ENCODE data around the gene GDF10. TPM values are rescaled to one million over a fixed set of nuclear protein-coding genes. Genes with fewer than 3 reads are reported as not detected.

GDF10 gene
- total and polyA plus RNA-seq, 4 donors = 0.10 to 27.5 (median 3.8) TPM; not detected in 1

DNA sequence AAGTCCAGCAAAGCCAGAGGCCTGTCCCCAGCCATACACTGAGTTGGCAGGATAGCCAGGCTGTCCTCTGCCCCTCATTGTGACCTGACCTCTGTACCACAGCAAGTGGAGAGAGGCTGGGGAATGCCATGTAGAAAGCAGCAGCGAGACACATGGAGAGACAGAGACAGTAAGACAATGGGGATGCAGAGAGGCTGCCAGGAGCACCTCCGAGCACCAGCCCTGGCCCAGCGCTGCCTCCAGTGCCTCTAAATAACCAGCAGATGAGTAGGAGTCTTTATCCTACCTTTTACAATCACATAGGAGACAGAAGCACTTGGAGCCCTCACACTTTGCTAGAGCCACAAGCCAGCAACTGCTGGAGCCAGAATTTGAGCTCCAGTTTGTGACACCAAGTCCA is 30.4 kb downstream of the GDF10 start:
- WGBS, 2 donors = 96 to 97% methylated on average over 3 of the region's 3 CpGs
- ATAC-seq (ENCODE audit: low FRiP score) (no peak), DNase-seq (no peak)
- H3K27ac ChIP-seq (ENCODE audit: low read depth in 1 of 2, low read length in 2 of 2) = no peak overlapping the region
- no peaks in the 10 kb centered on the region for H3K9me3 ChIP-seq (ENCODE audit: control insufficient read depth, low read length)
- no peaks in the 10 kb centered on the region for H3K36me3 ChIP-seq (ENCODE audit: control insufficient read depth in 1 of 2, insufficient read depth in 2 of 2, low read length in 1 of 2)
- no peaks in the 10 kb centered on the region for H3K4me1 ChIP-seq (ENCODE audit: control insufficient read depth in 1 of 2, insufficient read depth in 2 of 2, low read length in 2 of 2)
- intact Hi-C loops (cut with DNase I) = no loop called here
- no peaks in the 10 kb centered on the region for H3K27me3 ChIP-seq (ENCODE audit: control insufficient read depth in 1 of 2, insufficient read depth in 2 of 2, low read length in 1 of 2)
- no peak overlapping the region for H3K4me3 ChIP-seq (ENCODE audit: low read length in 2 of 2)

DNA sequence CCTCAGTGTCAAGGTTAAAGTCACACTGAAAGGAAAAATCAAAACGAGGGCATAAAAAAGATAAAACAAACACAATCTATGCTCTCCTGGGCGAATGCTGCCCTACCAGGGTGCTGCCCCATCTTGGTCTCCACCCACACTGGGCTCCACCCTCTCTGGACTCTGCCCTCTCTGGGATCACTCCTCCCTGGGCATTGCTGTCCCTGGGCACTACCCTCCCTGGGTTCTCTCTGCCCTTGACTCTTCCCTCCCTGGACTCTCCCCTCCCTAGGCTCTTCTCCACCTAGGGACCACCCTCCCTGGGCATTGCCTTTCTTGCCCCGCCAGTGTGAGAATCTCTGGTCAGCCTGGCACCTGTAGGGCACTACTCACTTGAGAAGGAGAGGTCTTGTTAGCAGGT is 30.8 kb downstream of the GDF10 start:
- H3K9me3 ChIP-seq (ENCODE audit: control insufficient read depth, low read length) = no peaks in the 10 kb centered on the region
- no peaks in the 10 kb centered on the region for H3K27me3 ChIP-seq (ENCODE audit: control insufficient read depth in 1 of 2, insufficient read depth in 2 of 2, low read length in 1 of 2)
- peak in 1 of 2 donors; percentile 51 for DNase-seq
- no peak for ATAC-seq (ENCODE audit: low FRiP score)
- no peaks in the 10 kb centered on the region for H3K36me3 ChIP-seq (ENCODE audit: control insufficient read depth in 1 of 2, insufficient read depth in 2 of 2, low read length in 1 of 2)
- 78 to 79% methylated on average over 3 of the region's 3 CpGs for WGBS, 2 donors
- intact Hi-C loops (cut with DNase I) = no loop called here
- no peak overlapping the region for H3K4me3 ChIP-seq (ENCODE audit: low read length in 2 of 2)
- no peaks in the 10 kb centered on the region for H3K4me1 ChIP-seq (ENCODE audit: control insufficient read depth in 1 of 2, insufficient read depth in 2 of 2, low read length in 2 of 2)
- no peak overlapping the region for H3K27ac ChIP-seq (ENCODE audit: low read depth in 1 of 2, low read length in 2 of 2)

DNA sequence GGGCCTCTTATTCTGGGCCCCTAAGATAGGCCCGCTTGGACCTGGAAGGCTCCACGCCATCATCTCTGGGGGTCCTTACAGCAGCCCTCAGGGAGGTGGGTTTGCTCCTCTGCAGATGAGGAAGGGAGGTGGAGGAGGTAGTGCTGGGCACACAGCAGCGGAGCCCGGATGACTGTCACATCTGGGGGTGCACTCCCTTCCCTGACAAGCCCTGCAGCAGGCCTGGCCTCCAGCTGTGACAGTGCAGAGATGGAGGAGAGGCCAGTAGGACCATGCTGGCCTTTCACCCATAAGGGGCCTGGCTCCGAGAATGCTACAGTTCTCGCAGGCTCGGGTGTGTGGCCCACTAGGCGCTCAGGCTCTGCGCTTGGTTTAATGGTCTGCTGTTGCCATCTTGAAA is 31.5 kb downstream of the GDF10 start:
- ATAC-seq (ENCODE audit: low FRiP score) = no peak
- 98 to 100% methylated on average over 9 of the region's 9 CpGs for WGBS, 2 donors
- Histone ChIP-seq H3K4me3 (ENCODE audit: low read length in 2 of 2) (no peak overlapping the region), H3K9me3 (ENCODE audit: control insufficient read depth, low read length) (no peaks in the 10 kb centered on the region), H3K36me3 (ENCODE audit: control insufficient read depth in 1 of 2, insufficient read depth in 2 of 2, low read length in 1 of 2) (no peaks in the 10 kb centered on the region), H3K4me1 (ENCODE audit: control insufficient read depth in 1 of 2, insufficient read depth in 2 of 2, low read length in 2 of 2) (no peaks in the 10 kb centered on the region), H3K27me3 (ENCODE audit: control insufficient read depth in 1 of 2, insufficient read depth in 2 of 2, low read length in 1 of 2) (no peaks in the 10 kb centered on the region), H3K27ac (ENCODE audit: low read depth in 1 of 2, low read length in 2 of 2) (no peak overlapping the region)
- intact Hi-C loops (cut with DNase I) = no loop called here
- DNase-seq = peak in 1 of 2 donors; percentile 58

DNA sequence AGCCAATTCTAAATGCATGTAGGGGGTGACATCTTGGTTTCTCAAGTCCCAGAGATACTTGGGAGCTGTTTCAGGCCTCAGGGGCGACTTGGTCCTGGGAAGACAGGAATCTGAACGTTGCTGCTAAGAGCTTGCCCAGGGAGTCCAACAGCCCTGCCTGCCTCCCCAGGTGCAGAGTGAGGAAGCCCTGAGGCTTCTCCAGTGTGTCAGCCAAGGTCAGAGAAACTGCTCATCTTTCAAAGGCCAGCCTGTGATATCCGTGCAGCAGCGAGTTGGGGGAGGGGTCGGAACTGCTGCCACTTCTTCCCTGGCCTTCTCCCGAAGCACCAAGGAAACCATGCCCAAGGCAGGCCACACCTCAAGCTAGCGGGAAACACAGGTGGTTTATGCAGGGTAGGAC is 32.0 kb downstream of the GDF10 start:
- DNase-seq (peak in 1 of 2 donors; percentile 20), ATAC-seq (ENCODE audit: low FRiP score) (no peak)
- Histone ChIP-seq H3K4me1 (ENCODE audit: control insufficient read depth in 1 of 2, insufficient read depth in 2 of 2, low read length in 2 of 2) (no peaks in the 10 kb centered on the region), H3K36me3 (ENCODE audit: control insufficient read depth in 1 of 2, insufficient read depth in 2 of 2, low read length in 1 of 2) (no peaks in the 10 kb centered on the region), H3K27me3 (ENCODE audit: control insufficient read depth in 1 of 2, insufficient read depth in 2 of 2, low read length in 1 of 2) (no peaks in the 10 kb centered on the region), H3K4me3 (ENCODE audit: low read length in 2 of 2) (no peak overlapping the region), H3K27ac (ENCODE audit: low read depth in 1 of 2, low read length in 2 of 2) (no peak overlapping the region), H3K9me3 (ENCODE audit: control insufficient read depth, low read length) (no peaks in the 10 kb centered on the region)
- 90 to 91% methylated on average over 7 of the region's 7 CpGs for WGBS, 2 donors
- intact Hi-C loops (cut with DNase I) = no loop called here

- H3K27me3 ChIP-seq (ENCODE audit: control insufficient read depth in 1 of 2, insufficient read depth in 2 of 2, low read length in 1 of 2) = no peaks in the 10 kb centered on the region
- no peak overlapping the region for H3K4me3 ChIP-seq (ENCODE audit: low read length in 2 of 2)
- 80 to 83% methylated on average over 3 of the region's 3 CpGs for WGBS, 2 donors
- ATAC-seq (ENCODE audit: low FRiP score) = no peak
- H3K4me1 ChIP-seq (ENCODE audit: control insufficient read depth in 1 of 2, insufficient read depth in 2 of 2, low read length in 2 of 2) = no peaks in the 10 kb centered on the region
- intact Hi-C loops (cut with DNase I) = no loop called here
- no peak overlapping the region for H3K27ac ChIP-seq (ENCODE audit: low read depth in 1 of 2, low read length in 2 of 2)
- peak in 1 of 2 donors; percentile 22 for DNase-seq
- no peaks in the 10 kb centered on the region for H3K36me3 ChIP-seq (ENCODE audit: control insufficient read depth in 1 of 2, insufficient read depth in 2 of 2, low read length in 1 of 2)
- no peaks in the 10 kb centered on the region for H3K9me3 ChIP-seq (ENCODE audit: control insufficient read depth, low read length)
Observed at GRCh38 chr10:47332371-47332770, 32.4 kb downstream of the GDF10 start.

GRCh38 chr10:47332946-47333345 is 32.9 kb downstream of the GDF10 start:
- intact Hi-C loops (cut with DNase I) = no loop called here
- no peaks in the 10 kb centered on the region for H3K9me3 ChIP-seq (ENCODE audit: control insufficient read depth, low read length)
- H3K27ac ChIP-seq (ENCODE audit: low read depth in 1 of 2, low read length in 2 of 2) = no peak overlapping the region
- no peaks in the 10 kb centered on the region for H3K27me3 ChIP-seq (ENCODE audit: control insufficient read depth in 1 of 2, insufficient read depth in 2 of 2, low read length in 1 of 2)
- no peak for ATAC-seq (ENCODE audit: low FRiP score)
- DNase-seq = no peak
- WGBS, 2 donors = 77 to 90% methylated on average over 3 of the region's 3 CpGs
- H3K4me3 ChIP-seq (ENCODE audit: low read length in 2 of 2) = no peak overlapping the region
- no peaks in the 10 kb centered on the region for H3K4me1 ChIP-seq (ENCODE audit: control insufficient read depth in 1 of 2, insufficient read depth in 2 of 2, low read length in 2 of 2)
- no peaks in the 10 kb centered on the region for H3K36me3 ChIP-seq (ENCODE audit: control insufficient read depth in 1 of 2, insufficient read depth in 2 of 2, low read length in 1 of 2)

GRCh38 chr10:47333532-47333931 is 33.5 kb downstream of the GDF10 start:
- intact Hi-C loops (cut with DNase I) = no loop called here
- DNase-seq = peak in 1 of 2 donors; percentile 32
- ATAC-seq (ENCODE audit: low FRiP score) = no peak

GRCh38 chr10:47334466-47335295 is 34.7 kb downstream of the GDF10 start:
- Histone ChIP-seq H3K4me3 (ENCODE audit: low read length in 2 of 2) (no peak overlapping the region), H3K27ac (ENCODE audit: low read depth in 1 of 2, low read length in 2 of 2) (no peak overlapping the region), H3K4me1 (ENCODE audit: control insufficient read depth in 1 of 2, insufficient read depth in 2 of 2, low read length in 2 of 2) (no peaks in the 10 kb centered on the region), H3K9me3 (ENCODE audit: control insufficient read depth, low read length) (no peaks in the 10 kb centered on the region), H3K27me3 (ENCODE audit: control insufficient read depth in 1 of 2, insufficient read depth in 2 of 2, low read length in 1 of 2) (no peaks in the 10 kb centered on the region), H3K36me3 (ENCODE audit: control insufficient read depth in 1 of 2, insufficient read depth in 2 of 2, low read length in 1 of 2) (no peaks in the 10 kb centered on the region)
- ATAC-seq (ENCODE audit: low FRiP score) (no peak), DNase-seq (peak in 1 of 2 donors; percentile 22)
- 92% methylated on average over 8 of the region's 8 CpGs for WGBS, 2 donors
- intact Hi-C loops (cut with DNase I) = no loop called here

More at GRCh38 chr10:47333532-47333931, 33.5 kb downstream of the GDF10 start:
- Histone ChIP-seq H3K36me3 (ENCODE audit: control insufficient read depth in 1 of 2, insufficient read depth in 2 of 2, low read length in 1 of 2) (no peaks in the 10 kb centered on the region), H3K27me3 (ENCODE audit: control insufficient read depth in 1 of 2, insufficient read depth in 2 of 2, low read length in 1 of 2) (no peaks in the 10 kb centered on the region), H3K27ac (ENCODE audit: low read depth in 1 of 2, low read length in 2 of 2) (no peak overlapping the region), H3K4me1 (ENCODE audit: control insufficient read depth in 1 of 2, insufficient read depth in 2 of 2, low read length in 2 of 2) (no peaks in the 10 kb centered on the region), H3K9me3 (ENCODE audit: control insufficient read depth, low read length) (no peaks in the 10 kb centered on the region), H3K4me3 (ENCODE audit: low read length in 2 of 2) (no peak overlapping the region)
- 90 to 92% methylated on average over 6 of the region's 6 CpGs for WGBS, 2 donors

- no peaks in the 10 kb centered on the region for H3K4me1 ChIP-seq (ENCODE audit: control insufficient read depth in 1 of 2, insufficient read depth in 2 of 2, low read length in 2 of 2)
- H3K9me3 ChIP-seq (ENCODE audit: control insufficient read depth, low read length) = no peaks in the 10 kb centered on the region
- H3K4me3 ChIP-seq (ENCODE audit: low read length in 2 of 2) = no peak overlapping the region
- intact Hi-C loops (cut with DNase I) = no loop called here
- ATAC-seq (ENCODE audit: low FRiP score) = no peak
- no peak overlapping the region for H3K27ac ChIP-seq (ENCODE audit: low read depth in 1 of 2, low read length in 2 of 2)
- peak in 1 of 2 donors; percentile 31 for DNase-seq
- H3K27me3 ChIP-seq (ENCODE audit: control insufficient read depth in 1 of 2, insufficient read depth in 2 of 2, low read length in 1 of 2) = no peaks in the 10 kb centered on the region
- no peaks in the 10 kb centered on the region for H3K36me3 ChIP-seq (ENCODE audit: control insufficient read depth in 1 of 2, insufficient read depth in 2 of 2, low read length in 1 of 2)
- WGBS, 2 donors = 95 to 96% methylated on average over 5 of the region's 5 CpGs
Observed at GRCh38 chr10:47335906-47336305, 35.9 kb downstream of the GDF10 start.
